Hematopoietic multipotent progenitor cell treated with erythropoietin and hydrocortisone succinate and interleukin-3 and kit ligand, for 8 days (in vitro differentiated cells): Measurements from ENCODE around the gene NFIA.

Experiments
- DNase-seq: peaks from one replicate; pipeline ENCODE4 v3.0.0-alpha.2; 2015

The NFIA gene

GRCh38 chr1:61226791-61227567 lies 144.6 kb downstream of the NFIA start:
- no peak for DNase-seq

- no peak for DNase-seq
Measured at GRCh38 chr1:61227857-61228550, 145.6 kb downstream of the NFIA start.

GRCh38 chr1:61230523-61230922 lies 148.2 kb downstream of the NFIA start:
- DNase-seq = no peak

GRCh38 chr1:61231795-61232194 lies 149.4 kb downstream of the NFIA start:
- peak; percentile 54 for DNase-seq

- DNase-seq = no peak
Measured at GRCh38 chr1:61233121-61233660, 150.8 kb downstream of the NFIA start.

- no peak for DNase-seq
Measured at GRCh38 chr1:61234587-61234919, 152.2 kb downstream of the NFIA start.

GRCh38 chr1:61237147-61237546 lies 154.8 kb downstream of the NFIA start:
- no peak for DNase-seq

GRCh38 chr1:61237659-61238358 lies 155.4 kb downstream of the NFIA start:
- no peak for DNase-seq

GRCh38 chr1:61238359-61238665 lies 156.0 kb downstream of the NFIA start:
- DNase-seq = peak; percentile 45

GRCh38 chr1:61240878-61241277 lies 158.5 kb downstream of the NFIA start:
- DNase-seq = no peak

- DNase-seq = peak; percentile 81
Measured at GRCh38 chr1:61241411-61241838, 159.1 kb downstream of the NFIA start.

GRCh38 chr1:61241973-61242381 lies 159.6 kb downstream of the NFIA start:
- DNase-seq = no peak

GRCh38 chr1:61244114-61244513 lies 161.8 kb downstream of the NFIA start:
- DNase-seq = peak; percentile 70

- DNase-seq = no peak
Measured at GRCh38 chr1:61245696-61246400, 163.5 kb downstream of the NFIA start.

GRCh38 chr1:61247051-61247825 lies 164.9 kb downstream of the NFIA start:
- DNase-seq = peak; percentile 55

GRCh38 chr1:61247881-61248752 lies 165.8 kb downstream of the NFIA start:
- DNase-seq = peak; percentile 47

GRCh38 chr1:61250933-61251332 lies 168.6 kb downstream of the NFIA start:
- DNase-seq = no peak

GRCh38 chr1:61253059-61253735 lies 170.8 kb downstream of the NFIA start:
- peak; percentile 98 for DNase-seq

GRCh38 chr1:61253912-61254633 lies 171.7 kb downstream of the NFIA start:
- no peak for DNase-seq
